Measurements from ENCODE around the gene PI4KB. TPM values are rescaled to one million over a fixed set of nuclear protein-coding genes. Genes with fewer than 3 reads are reported as not detected.

PI4KB gene
- total and polyA plus RNA-seq, 2 of the 4 experiments (the other 2 are of a cell fraction) = 82.4 to 94.5 TPM

GRCh38 chr1:151346769-151347522 lies 19.7 kb upstream of the PI4KB start, which contains the start of gene RFX5 (continued):
- no peak for TF ChIP-seq CTCF (conservative IDR thresholded peaks at IDR 0.05; ENCODE audit: low read depth, low read length)
- peak; percentile 68; the same call in 1 of the 2 replicates for TF ChIP-seq CHD1 (IDR thresholded peaks at IDR 0.05; ENCODE audit: low read depth, low read length)
- peak; percentile 73 for TF ChIP-seq POLR2A (IDR thresholded peaks at IDR 0.05; ENCODE audit: low read depth, low read length)

Data from IMR-90 (cell line).